Activated CD8-positive, alpha-beta T cell treated with anti-CD3 and anti-CD28 coated beads for 36 hours (primary cell): ENCODE data around the gene PLEKHA1. TPM values are rescaled to one million over a fixed set of nuclear protein-coding genes. Genes with fewer than 3 reads are reported as not detected.

Source experiments
- ATAC-seq: fragments of 200-7000 bp; cut with Tn5 transposase; one replicate; pipeline ENCODE4 v1.10.0; 2021; ENCODE audit warnings: mild to moderate bottlenecking, moderate library complexity
- CTCF ChIA-PET: fragments of 350-600 bp; sonication (Branson Sonifier 250); formaldehyde crosslinking; loops from one replicate; lab custom pipeline; 2021; ENCODE audit warnings: antibody characterized with exemption; lab: Charles Lee
- POLR2A ChIA-PET: fragments of 350-600 bp; sonication (Branson Sonifier 250); formaldehyde crosslinking; loops from one replicate; lab custom pipeline; 2021; ENCODE audit warnings: antibody characterized with exemption; lab: Charles Lee
- DNase-seq: peaks from one replicate; pipeline ENCODE4 v3.0.0-alpha.2; 2020
- H3K27ac Mint-ChIP-seq: one replicate; pipeline ENCODE4 v1.8.0; 2021; ENCODE audit warnings: mild to moderate bottlenecking, mixed read lengths
- H3K27me3 Mint-ChIP-seq: one replicate; pipeline ENCODE4 v1.8.0; 2021; ENCODE audit warnings: mixed read lengths
- H3K36me3 Mint-ChIP-seq: one replicate; pipeline ENCODE4 v1.8.0; 2021; ENCODE audit warnings: low read depth, mixed read lengths
- H3K4me1 Mint-ChIP-seq: one replicate; pipeline ENCODE4 v1.8.0; 2021; ENCODE audit warnings: low read depth, mixed read lengths
- H3K4me3 Mint-ChIP-seq: one replicate; pipeline ENCODE4 v1.8.0; 2021; ENCODE audit warnings: mild to moderate bottlenecking, moderate library complexity, mixed read lengths
- H3K9me3 Mint-ChIP-seq: one replicate; pipeline ENCODE4 v1.8.0; 2021; ENCODE audit warnings: mixed read lengths
- intact Hi-C: fragments of 100-400 bp; cut with micrococcal nuclease; formaldehyde crosslinking; loops from one replicate; pipeline ENCODE4 v1.10.0; 2022
- total RNA-seq, 2 experiments: library from RNA; stranded (reverse); gene quantifications; one replicate each; pipeline ENCODE4 v1.2.3, GENCODE V29; 2021
- TF ChIP-seq, protein P1 (sequence below): fragments of 200-600 bp; IDR thresholded peaks from one replicate; pipeline ENCODE4 v1.8.0; 2022; ENCODE audit warnings: antibody characterized with exemption, mild to moderate bottlenecking

Gene PLEKHA1
- total RNA-seq, 2 experiments from 2014 or later, result 17.0 to 17.4 TPM

DNA sequence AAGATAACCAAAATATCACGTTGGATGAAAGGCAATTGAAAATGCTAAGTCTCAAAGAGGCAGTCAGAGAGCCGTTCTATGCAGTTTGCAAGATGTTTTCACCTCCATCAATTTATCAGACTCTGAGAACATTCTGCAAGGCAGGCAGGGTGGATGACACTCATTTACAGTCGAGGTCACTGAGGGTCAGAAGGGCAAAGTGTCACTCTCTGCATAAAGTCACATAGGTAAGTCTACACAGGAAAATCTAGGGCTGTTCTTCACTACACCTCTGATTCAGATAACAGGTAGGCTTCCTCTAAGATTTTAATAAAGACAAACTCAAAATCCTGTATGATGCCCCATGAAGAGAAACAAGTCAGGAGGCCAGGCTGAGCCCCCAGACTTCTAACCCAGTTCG, 1.4 kb upstream of the PLEKHA1 start:
- TF ChIP-seq, protein P1, sequence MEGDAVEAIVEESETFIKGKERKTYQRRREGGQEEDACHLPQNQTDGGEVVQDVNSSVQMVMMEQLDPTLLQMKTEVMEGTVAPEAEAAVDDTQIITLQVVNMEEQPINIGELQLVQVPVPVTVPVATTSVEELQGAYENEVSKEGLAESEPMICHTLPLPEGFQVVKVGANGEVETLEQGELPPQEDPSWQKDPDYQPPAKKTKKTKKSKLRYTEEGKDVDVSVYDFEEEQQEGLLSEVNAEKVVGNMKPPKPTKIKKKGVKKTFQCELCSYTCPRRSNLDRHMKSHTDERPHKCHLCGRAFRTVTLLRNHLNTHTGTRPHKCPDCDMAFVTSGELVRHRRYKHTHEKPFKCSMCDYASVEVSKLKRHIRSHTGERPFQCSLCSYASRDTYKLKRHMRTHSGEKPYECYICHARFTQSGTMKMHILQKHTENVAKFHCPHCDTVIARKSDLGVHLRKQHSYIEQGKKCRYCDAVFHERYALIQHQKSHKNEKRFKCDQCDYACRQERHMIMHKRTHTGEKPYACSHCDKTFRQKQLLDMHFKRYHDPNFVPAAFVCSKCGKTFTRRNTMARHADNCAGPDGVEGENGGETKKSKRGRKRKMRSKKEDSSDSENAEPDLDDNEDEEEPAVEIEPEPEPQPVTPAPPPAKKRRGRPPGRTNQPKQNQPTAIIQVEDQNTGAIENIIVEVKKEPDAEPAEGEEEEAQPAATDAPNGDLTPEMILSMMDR, result no peak
- H3K4me3 Mint-ChIP-seq, result peak overlapping the region; percentile 78
- no peaks in the 10 kb centered on the region for H3K9me3 Mint-ChIP-seq
- no peak overlapping the region for H3K27ac Mint-ChIP-seq
- H3K4me1 Mint-ChIP-seq, result peaks cover 30% of the 10 kb centered on the region
- no peak for DNase-seq
- ATAC-seq, result no peak
- peaks cover 3% of the 10 kb centered on the region for H3K36me3 Mint-ChIP-seq
- CTCF ChIA-PET, result interaction anchor here (1.0 to 2.4 kb wide), 2 partner anchors 62 to 105 kb away, joined by 3 to 24 read pairs; no protein-coding TSS in a partner anchor
- POLR2A ChIA-PET, result interaction anchor here (1.2 kb wide), 1 partner anchor 41 kb away, joined by 4 read pairs; no protein-coding TSS in a partner anchor
- intact Hi-C loops, result loop anchor here (10.0 kb wide), 1 partner anchor 782 kb away; the partner anchor contains the start of gene BUB3
- H3K27me3 Mint-ChIP-seq, result peaks cover 11% of the 10 kb centered on the region

DNA sequence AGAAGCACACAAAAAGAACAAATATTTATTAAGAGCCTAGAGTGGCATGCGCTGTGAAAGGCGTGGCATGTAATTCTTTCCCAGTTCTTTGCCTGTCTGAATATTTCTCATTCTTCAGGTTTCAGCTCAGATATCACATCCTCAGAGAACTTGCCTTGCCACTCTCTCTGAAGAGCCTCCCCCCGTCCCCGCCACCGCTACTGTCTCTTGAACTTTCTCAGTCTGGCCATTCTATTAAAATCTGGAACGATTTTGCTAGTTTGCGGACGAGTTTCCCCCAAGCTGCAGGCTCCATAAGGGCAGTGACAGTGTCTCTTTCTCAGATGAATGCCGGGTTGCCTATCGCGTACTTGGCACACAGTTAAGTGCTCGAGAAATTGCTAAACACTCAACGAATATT, 787 bp upstream of the PLEKHA1 start:
- TF ChIP-seq, protein P1, result no peak
- Mint-ChIP-seq H3K27ac (peak overlapping the region; percentile 73), H3K36me3 (peaks cover 3% of the 10 kb centered on the region), H3K9me3 (no peaks in the 10 kb centered on the region), H3K4me3 (peak overlapping the region; percentile 78), H3K27me3 (peaks cover 11% of the 10 kb centered on the region), H3K4me1 (peaks cover 35% of the 10 kb centered on the region)
- ATAC-seq (no peak), DNase-seq (no peak)
- ChIA-PET CTCF (interaction anchor here (1.0 to 2.4 kb wide), 8 partner anchors 9 to 105 kb away, joined by 3 to 24 read pairs (median 5); no protein-coding TSS in a partner anchor), POLR2A (interaction anchor here (1.0 to 2.0 kb wide), 7 partner anchors 9 to 141 kb away, joined by 3 to 9 read pairs (median 3); no protein-coding TSS in a partner anchor)
- intact Hi-C loops, result loop anchor here (2.0 to 10.0 kb wide), 2 partner anchors 43 to 781 kb away; partner anchors contain the start of gene BUB3

DNA sequence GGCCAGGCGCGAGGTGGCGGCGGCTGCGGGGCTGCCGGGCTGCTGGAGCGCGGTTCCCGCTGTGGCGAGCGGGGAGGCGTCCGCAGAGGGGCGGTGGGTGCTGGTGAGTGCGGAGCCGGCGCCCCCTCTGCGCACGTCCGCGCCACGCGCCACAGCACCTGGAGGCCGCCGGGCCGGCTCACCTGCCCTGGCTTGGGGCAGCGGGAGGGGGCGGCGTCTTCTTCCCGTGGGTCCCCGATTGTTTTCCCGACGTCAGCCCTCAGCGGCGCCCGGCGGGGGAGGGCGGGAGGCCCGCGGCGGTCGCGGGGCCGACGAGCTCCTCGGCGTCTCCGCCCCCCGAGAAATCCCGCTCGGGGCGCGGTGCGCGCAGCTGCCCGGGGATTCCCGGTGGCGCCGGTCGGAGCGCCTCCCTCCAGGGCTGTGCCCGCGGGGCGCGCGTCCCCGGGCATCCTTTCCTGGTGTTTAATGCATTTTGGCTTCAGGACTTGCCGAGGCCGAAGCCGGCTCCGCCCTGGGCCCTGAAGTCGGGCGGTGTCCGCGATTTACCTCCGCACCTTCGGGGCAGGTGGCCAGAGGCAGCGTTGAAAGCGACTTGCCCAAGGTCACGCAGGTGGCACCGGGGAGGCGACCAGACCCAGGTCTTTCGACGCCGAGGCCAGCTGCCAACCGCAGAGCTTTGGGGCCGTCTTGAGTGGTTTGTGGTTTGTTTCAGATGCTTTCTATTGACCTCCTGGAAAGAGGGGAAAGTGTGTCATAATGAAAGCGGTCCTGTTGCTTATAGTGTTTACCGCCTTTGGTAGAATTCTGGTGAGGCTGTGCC, 561 bp downstream of the PLEKHA1 start:
- peak; percentile 88 for DNase-seq
- intact Hi-C loops, result loop anchor here (1.0 to 10.0 kb wide), 3 partner anchors 13 to 780 kb away; partner anchors contain the start of gene BUB3
- H3K27ac Mint-ChIP-seq, result peak overlapping the region; percentile 98
- TF ChIP-seq, protein P1, result no peak
- H3K4me3 Mint-ChIP-seq, result peak overlapping the region; percentile 94
- ChIA-PET POLR2A (interaction anchor here (0.7 to 2.0 kb wide), 11 partner anchors 9 to 140 kb away, joined by 3 to 9 read pairs (median 4); no protein-coding TSS in a partner anchor), CTCF (interaction anchor here (1.1 to 2.4 kb wide), 6 partner anchors 18 to 76 kb away, joined by 3 to 24 read pairs (median 8); no protein-coding TSS in a partner anchor)
- peaks cover 15% of the 10 kb centered on the region for H3K36me3 Mint-ChIP-seq
- H3K9me3 Mint-ChIP-seq, result peaks cover 4% of the 10 kb centered on the region
- peaks cover 46% of the 10 kb centered on the region for H3K4me1 Mint-ChIP-seq
- peaks cover 11% of the 10 kb centered on the region for H3K27me3 Mint-ChIP-seq
- ATAC-seq, result peak; percentile 53

DNA sequence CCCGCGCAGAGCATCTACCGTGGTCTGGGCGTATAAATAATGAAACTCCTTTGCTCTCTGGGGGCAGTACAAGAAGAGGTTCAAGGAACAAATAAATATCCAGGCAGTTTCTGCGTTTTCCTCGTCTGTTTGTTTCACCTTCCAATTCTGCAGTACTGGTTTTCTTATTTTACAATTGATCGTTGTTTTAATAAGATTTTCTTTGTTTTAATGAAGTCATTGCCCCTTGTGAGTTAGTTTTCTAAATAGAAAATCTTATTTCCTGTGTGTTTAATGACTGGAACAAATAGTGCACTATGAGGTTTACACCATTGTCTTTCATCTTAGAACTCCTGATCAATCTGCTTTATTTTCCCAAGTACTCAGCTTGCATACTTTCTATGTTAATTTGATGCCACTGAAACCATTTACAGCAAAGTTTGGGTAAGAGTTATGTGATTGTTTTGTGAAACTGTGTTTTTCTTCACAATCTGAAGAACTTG, 1.2 kb downstream of the PLEKHA1 start:
- Mint-ChIP-seq H3K9me3 (peaks cover 7% of the 10 kb centered on the region), H3K27me3 (peaks cover 9% of the 10 kb centered on the region), H3K4me1 (peaks cover 52% of the 10 kb centered on the region), H3K36me3 (peaks cover 22% of the 10 kb centered on the region), H3K27ac (peak overlapping the region; percentile 98), H3K4me3 (peak overlapping the region; percentile 94)
- DNase-seq (no peak), ATAC-seq (no peak)
- intact Hi-C loops, result loop anchor here (1.0 to 10.0 kb wide), 3 partner anchors 13 to 779 kb away; partner anchors contain the start of gene BUB3
- TF ChIP-seq, protein P1, result no peak
- ChIA-PET CTCF (interaction anchor here (1.1 to 2.4 kb wide), 3 partner anchors 17 to 56 kb away, joined by 3 to 10 read pairs (median 5); no protein-coding TSS in a partner anchor), POLR2A (interaction anchor here (0.9 to 2.0 kb wide), 6 partner anchors 9 to 139 kb away, joined by 3 to 7 read pairs (median 6); no protein-coding TSS in a partner anchor)
